Activated CD4-positive, alpha-beta T cell treated with anti-CD3 and anti-CD28 coated beads for 1 hour (primary cell): ENCODE data around the gene PRKCE.

Experiments
- DNase-seq: peaks from one replicate; pipeline ENCODE4 v3.0.0-alpha.2; 2020

The PRKCE gene

DNA sequence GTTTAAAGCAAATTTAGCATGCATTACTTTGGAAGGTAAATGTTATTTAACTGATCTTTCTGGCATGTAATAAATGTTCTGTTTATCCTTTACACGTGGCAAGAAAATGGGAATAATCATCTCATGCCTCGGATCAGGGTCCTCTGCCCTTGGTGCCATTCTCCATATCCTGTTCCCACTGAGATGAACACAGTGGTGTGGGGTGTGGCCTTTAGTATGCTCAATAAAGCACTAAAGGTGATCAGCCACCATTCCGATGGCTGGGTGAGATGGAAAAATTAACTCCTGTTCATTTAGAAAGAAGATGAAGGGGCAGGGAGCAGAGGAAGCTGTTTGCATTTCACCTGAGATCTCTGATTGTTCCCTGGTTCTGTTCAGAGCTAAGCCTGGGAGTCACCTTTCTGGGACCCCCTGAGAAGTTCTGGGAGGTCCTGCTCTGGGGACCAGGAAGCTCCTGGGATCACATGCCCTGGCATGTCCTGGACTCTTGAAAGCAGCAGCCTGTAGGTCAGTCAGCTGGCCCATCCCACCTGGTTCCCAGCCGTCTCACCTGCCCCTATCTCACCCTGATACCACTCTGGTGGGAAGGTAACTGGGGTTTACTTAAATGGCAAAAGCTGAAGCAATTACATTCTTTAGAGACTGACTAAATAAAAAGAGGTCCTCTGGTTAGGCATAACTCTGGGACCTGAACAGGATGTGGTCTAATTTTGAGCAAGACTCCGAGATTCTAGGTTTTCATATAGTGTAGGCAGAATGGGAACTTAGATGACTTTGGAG lies 356.8 kb downstream of the PRKCE start:
- DNase-seq = no peak

DNA sequence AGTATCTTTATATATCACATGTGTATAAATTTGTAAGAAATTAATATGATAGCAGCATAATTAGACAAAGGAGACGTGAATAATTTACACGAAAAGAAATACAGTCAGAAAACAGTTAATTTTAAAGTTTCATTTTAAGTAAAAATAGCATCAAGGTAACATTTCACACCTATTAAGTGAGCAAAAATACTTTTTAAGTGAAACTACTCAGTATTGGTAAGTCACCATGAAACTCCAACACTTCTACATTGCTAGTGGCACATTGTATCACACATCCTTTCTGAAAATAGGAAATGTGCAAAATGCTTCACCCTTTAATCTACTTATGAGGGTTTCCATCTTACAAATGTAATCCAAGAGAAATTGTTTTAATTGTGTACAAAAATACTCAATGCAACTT lies 357.8 kb downstream of the PRKCE start:
- DNase-seq = no peak

DNA sequence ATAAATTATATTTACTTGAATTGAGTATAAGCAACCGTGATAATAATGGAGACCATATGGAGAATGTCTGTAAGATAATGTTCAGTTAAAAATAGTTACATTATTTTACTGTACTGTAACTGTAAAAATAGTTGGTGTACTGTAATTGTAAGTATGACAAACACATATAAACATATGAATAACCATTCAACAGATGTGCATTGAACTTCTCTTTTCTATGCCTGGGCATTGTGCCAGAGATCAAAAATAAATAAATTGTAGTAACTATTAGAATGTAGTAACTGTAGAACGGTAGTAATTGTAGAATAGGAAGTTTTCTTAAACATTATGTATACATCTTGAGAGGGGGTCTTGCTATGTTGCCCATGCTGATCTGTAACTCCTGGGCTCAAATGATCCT lies 358.3 kb downstream of the PRKCE start:
- no peak for DNase-seq

DNA sequence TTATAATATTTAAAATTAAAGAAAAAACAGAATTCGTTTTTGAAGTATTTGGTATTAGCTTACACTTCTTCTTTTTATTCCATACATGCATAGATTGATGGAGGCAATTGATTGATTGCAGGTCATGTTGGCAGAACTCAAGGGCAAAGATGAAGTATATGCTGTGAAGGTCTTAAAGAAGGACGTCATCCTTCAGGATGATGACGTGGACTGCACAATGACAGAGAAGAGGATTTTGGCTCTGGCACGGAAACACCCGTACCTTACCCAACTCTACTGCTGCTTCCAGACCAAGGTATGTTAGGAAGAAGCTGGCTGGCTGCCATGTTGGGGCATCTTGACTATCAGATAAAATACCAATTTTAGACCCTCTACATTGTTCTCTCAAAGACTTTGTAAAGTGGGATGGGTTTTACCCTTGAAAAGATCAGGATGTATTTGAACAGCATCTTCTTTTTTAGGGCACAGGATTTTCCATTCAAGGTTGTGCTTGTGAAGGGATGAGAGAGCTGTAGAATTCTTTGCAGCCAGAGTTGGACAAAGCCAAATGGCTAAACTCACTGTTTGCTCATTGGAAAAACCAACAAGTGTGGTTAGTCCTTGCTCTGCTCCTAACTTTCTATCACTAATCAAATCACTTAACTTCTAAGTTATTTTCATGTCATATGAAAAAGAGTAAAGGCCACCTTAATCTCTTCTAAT lies 358.9 kb downstream of the PRKCE start:
- DNase-seq = no peak

DNA sequence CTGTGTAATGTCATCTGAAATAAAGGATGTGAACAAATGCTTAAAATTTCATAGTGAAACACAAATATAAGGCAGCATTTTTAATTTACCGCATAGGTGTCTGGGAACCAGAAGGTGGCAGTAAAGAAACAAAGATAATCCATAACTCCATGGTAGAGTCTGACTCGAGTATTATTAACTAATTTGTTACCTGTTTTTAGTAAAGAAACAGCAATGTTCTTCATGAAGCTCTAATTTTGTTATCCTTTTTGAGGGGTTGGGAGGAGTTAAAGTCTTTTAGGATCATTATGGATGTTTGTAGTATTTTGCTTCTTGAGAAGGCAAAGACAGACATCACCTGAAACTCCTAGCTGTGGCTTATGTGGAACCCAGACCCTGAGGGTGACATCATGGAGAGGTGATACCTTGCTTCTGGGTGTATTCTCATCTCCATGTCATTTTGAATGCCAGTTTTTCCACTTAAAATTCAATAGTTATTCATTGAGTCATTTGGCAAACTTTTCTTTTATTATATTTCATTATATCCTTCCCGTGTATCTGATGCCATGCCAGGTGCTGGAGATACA lies 359.5 kb downstream of the PRKCE start:
- DNase-seq = no peak

DNA sequence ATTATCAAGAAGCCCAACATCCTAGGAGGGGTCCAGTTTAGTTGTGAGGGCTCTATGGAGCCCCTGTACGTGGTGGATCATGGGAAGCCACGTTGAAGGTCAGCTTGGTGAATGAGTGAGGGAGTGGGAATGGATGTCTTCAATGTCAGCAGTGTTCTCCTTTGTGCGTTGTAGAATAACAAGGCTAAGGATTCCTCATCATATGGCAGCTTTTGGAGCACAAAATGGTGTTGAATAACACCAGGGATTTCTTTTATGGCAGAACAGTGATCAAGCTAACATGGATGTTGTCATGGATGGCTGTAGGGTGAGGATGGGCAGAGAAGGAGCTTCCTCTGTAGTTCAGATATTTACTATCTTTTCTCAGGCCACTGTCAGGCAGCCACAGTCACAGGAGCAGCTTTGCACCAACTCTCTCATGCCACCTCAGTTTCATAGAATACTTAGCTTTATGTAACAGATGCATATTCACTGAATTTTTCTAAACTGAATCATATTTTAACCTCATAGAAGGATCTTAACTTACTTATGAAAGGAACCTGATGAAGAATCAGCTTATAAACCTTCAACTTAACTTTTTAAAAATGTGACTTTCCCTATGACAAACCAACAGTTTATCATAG lies 361.3 kb downstream of the PRKCE start:
- DNase-seq = no peak

DNA sequence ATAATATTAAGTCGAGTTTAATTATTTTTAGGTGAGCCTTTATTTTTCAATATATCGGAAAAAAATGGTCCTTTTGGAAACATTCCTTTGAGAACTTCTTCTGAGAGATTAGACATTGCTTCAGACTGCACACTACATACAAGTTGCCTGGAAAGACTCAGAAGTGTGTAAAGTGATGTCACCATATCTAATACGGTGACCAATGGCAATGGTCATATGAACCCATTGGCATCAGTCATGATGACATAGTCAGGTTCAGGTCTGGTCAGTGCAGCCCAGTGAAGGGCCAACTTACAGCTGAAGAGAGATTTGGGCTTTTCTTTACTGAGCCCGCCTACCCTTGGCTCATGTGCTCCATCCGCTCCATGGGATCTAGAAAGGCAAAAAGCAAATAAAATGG lies 362.3 kb downstream of the PRKCE start:
- no peak for DNase-seq

GRCh38 chr2:46014911-46015654 lies 363.6 kb downstream of the PRKCE start:
- no peak for DNase-seq

DNA sequence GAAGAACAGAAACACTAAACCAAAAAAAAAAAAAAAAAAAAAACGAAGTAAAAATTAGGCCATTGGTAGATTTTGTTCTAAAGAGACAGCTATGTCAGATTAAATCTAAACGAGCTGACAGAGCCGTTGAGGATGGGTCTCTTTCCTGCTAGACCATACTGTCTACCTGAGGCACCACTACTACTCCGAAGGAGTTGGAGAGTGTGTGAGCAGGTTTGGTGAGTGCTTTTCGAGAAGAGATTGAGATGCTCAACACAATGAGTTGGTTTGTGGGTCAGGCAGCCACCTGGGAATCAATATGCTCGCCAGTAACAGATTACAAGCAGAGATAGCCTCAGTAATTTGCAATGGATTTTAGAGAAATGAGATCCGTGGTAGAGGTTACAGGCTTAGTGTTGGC lies 364.2 kb downstream of the PRKCE start:
- no peak for DNase-seq

- no peak for DNase-seq
These were observed 364.6 kb downstream of the PRKCE start for GRCh38 chr2:46016091-46016490.

DNA sequence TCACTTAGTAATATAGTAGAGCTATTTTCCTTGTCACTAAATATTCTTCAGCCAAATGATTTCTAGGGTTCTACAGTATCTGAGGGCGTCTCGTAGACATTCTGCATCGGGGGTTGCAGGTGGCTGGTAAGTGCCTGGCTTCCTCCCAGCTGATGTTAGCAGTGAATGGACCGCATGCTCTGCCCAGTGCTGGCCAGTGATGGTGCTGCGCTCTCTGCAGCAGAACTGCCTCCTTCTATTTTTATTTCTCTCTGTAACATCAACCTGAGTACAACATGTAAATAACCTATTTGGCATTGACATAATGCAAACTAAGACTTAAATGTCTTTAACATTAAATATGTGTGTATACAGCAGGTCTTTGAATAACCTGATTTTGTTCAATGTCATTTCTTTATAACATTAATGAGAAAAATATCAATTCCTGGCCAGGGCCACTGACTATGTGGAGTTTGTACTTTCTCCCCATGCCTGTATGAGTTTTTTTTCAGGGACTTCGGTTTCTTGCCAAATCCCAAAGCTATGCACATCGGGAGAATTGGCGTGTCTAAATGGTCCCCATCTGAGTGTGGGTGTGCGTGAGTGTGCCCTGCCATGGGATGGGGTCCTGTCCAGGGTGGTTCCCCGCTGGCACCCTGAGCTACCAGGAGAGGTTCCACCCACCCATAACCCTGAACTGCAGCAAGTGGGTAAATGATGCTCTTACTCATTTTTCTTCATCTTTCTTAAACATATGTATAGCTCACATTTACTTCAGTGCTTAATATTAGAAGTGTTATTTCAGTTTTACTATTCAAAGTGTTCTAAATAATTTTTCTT lies 367.5 kb downstream of the PRKCE start:
- DNase-seq = no peak

DNA sequence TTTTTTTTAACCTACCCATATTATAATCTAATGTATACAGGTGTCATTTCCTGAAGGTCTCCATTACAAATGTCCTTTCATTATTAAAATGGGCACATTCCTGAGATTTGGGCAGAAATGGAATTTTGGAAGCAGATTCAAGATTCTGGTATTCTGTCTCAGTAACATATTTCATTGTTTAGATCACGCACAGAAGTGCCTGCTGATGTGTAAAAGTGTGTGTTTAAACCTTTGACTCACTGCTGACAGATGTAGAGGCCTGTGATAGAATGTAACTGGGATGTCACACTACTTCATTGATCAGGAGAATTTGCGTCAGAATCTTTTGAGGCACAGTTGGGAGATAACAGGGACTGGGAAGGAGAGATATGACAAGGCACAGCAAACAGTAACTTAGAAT lies 368.9 kb downstream of the PRKCE start:
- no peak for DNase-seq

DNA sequence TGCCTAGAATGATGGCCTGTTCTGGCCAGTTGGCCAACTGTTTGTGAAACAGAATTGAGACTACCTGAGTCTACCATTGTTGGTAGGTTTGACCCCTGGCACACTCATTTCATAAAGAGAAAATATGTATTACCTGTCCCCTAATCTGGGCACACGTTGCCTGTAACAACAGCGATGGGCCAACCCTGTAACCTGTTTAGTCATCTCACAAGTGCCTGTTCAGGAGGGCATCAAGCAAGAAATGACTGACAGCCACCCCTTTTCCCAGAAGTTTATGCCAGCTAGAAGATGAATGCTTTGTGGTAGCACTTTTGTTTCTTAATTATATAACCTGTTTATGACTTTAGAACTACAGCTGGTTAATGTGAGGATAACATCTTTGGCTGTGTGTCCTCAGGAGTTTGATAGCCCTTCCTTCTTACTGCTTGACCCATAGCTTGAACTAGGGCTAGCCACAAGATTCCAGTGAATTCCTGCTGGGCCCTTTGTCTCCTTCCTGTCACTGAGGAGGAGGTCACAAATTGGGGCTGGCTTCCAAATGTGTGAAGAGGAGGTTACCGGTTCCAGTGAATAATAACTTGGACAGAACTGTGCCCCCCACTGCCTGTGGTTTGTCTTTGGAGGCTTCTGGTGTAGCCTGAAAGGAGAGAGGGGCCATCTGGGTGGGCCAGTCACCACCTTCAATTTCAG lies 371.8 kb downstream of the PRKCE start:
- no peak for DNase-seq

- DNase-seq = no peak
These were observed 372.8 kb downstream of the PRKCE start for GRCh38 chr2:46024146-46024779.

GRCh38 chr2:46025081-46025480 lies 373.6 kb downstream of the PRKCE start:
- no peak for DNase-seq

- DNase-seq = no peak
These were observed 374.2 kb downstream of the PRKCE start for GRCh38 chr2:46025676-46026075.

DNA sequence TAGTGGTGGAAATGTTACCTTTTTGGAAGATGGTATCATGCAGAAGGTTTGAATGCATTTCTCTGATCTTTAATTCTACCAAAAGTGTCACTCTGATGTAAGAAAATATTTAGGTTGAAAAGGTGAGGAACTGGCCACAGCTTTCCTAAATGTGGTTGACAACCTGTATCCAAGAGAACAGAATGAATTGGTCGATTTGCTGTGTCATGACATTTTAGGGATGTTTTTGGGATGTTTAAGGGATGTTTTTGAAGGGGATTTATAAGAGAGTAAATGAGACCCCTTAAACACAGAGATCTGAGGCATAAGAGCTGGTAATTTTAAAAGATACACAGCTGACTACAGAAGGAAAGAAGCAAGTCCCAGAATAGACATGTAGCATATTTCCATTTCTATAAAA lies 375.0 kb downstream of the PRKCE start:
- DNase-seq = no peak

GRCh38 chr2:46029332-46029811 lies 377.9 kb downstream of the PRKCE start:
- DNase-seq = no peak

- DNase-seq = no peak
These were observed 378.9 kb downstream of the PRKCE start for GRCh38 chr2:46030330-46030729.

DNA sequence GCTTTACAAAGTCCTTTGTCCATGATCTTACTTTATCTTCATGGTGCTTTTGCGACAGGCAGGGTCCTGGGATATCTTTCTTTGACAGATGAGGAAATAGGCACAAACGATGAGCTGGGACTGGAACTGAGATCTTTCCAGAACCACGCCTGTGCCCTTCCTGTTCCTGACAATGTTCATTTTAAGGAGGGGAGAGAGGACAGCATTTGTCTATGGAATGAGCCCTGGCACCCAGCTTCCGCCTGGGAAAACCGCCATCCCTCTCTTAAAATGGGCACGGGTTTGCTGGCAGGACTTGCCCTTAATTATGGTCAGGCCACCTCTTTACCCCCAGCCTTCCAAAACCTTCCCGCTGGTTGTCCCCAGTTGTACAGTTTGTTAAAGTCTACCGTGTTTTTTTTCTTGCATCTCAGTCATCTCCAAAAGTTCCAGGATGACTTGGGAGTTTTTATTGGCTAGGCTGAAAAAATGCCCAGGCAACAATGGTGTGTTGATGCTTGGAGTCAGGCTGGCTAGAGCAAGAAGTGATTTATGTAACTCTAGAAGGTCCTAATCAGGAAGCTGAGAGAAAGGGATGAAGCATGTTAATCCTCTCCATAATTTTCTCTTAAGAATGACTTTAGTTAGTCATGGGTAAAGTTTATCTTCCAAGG lies 380.8 kb downstream of the PRKCE start:
- no peak for DNase-seq
